AG04449 (cell line): Measurements from ENCODE around the gene MGRN1.

Experiments
- CTCF ChIA-PET: fragments of 350-600 bp; formaldehyde crosslinking; extraction: SDS; loops from one replicate; lab custom pipeline; 2021; ENCODE audit warnings: antibody characterized with exemption; lab: Yijun Ruan, JAX
- POLR2A ChIA-PET: fragments of 400-600, 350-600 bp; formaldehyde crosslinking; extraction: SDS; loops from one replicate; lab custom pipeline; 2020; ENCODE audit warnings: antibody characterized with exemption, inconsistent platforms; lab: Yijun Ruan, JAX
- DNase-seq: peaks from one replicate; pipeline ENCODE4 v3.0.0-alpha.2; 2010; ENCODE audit warnings: low read depth, low spot score
- H3K4me3 ChIP-seq: 2 replicates; pipeline ENCODE4 v1.5.1; 2011; ENCODE audit warnings: low read depth, mild to moderate bottlenecking, control low read depth, low read length
- TF ChIP-seq, protein P1 (sequence below): IDR thresholded peaks from one replicate; pipeline ENCODE4 v1.5.1; 2011; ENCODE audit warnings: mild to moderate bottlenecking, moderate library complexity, low read length, control low read depth, inconsistent platforms; ENCODE audit not compliant: insufficient read depth; ENCODE audit errors: missing control alignments

MGRN1 gene

DNA sequence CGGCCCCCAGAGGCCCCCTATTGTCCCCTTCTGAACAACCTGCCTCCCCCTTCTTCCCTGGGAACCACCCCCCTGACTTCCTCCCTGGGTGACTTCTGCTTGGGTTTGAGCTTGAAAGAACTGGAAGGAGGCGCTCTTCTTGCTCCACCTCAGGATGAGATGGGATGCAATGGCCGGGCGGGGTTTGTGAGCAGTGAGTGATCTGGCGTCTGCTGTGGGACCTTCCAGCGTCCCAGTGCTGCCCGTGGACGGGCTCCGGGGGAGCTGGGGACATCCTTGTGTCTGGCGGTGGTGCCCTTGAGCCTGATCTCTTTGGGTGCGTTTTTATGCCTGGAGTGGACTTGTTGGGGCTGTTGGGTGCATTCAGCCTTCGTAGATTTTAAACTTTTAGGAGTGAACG is 11.6 kb downstream of the MGRN1 start:
- CTCF ChIA-PET: interaction anchor here (0.8 to 4.4 kb wide), 3 partner anchors 11 to 15 kb away, joined by 3 to 40 read pairs (median 4); partner anchors contain the start of gene MGRN1
- TF ChIP-seq, protein P1, sequence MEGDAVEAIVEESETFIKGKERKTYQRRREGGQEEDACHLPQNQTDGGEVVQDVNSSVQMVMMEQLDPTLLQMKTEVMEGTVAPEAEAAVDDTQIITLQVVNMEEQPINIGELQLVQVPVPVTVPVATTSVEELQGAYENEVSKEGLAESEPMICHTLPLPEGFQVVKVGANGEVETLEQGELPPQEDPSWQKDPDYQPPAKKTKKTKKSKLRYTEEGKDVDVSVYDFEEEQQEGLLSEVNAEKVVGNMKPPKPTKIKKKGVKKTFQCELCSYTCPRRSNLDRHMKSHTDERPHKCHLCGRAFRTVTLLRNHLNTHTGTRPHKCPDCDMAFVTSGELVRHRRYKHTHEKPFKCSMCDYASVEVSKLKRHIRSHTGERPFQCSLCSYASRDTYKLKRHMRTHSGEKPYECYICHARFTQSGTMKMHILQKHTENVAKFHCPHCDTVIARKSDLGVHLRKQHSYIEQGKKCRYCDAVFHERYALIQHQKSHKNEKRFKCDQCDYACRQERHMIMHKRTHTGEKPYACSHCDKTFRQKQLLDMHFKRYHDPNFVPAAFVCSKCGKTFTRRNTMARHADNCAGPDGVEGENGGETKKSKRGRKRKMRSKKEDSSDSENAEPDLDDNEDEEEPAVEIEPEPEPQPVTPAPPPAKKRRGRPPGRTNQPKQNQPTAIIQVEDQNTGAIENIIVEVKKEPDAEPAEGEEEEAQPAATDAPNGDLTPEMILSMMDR: no peak
- DNase-seq: no peak
- H3K4me3 ChIP-seq: no peak overlapping the region
- POLR2A ChIA-PET: no interaction called here

DNA sequence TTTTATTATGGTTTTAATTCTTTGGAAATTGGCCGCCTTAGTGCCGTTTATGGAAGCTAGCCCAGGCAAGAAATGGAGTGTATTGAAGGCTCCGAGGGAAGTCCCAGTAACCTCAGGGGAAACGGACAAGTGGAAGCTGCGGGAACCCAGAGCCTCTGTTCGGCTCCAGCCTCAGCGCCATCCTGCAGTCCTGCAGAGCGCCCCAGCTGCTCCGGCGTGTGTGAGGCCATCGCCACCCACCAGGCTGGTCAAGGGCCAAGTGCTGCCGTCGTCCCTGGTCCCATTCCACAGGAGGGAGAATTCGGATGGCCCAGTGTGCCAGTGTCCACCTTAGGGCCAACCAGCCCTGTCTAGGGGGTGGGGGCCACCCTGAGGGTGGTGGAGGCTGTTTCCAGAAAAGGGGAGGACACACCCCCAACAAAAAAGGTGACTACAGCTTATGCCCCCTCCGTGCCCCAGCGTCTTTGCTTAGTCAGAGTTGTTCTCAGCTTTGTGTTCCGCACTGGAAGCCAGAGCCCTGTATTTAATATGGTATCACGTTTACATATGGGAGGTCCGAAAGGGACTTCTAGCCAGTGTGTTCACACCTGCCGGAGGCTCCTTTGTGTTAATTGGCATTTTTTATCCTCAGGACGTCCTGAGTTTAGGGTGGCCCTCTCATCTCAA is 13.0 kb downstream of the MGRN1 start:
- H3K4me3 ChIP-seq: no peak overlapping the region
- TF ChIP-seq, protein P1: no peak
- no peak for DNase-seq
- ChIA-PET POLR2A (interaction anchor here (1.0 kb wide), 1 partner anchor 12 kb away, joined by 4 read pairs; no protein-coding TSS in a partner anchor), CTCF (interaction anchor here (1.0 to 2.8 kb wide), 3 partner anchors 11 to 13 kb away, joined by 3 to 17 read pairs (median 8); partner anchors contain the start of gene MGRN1)

DNA sequence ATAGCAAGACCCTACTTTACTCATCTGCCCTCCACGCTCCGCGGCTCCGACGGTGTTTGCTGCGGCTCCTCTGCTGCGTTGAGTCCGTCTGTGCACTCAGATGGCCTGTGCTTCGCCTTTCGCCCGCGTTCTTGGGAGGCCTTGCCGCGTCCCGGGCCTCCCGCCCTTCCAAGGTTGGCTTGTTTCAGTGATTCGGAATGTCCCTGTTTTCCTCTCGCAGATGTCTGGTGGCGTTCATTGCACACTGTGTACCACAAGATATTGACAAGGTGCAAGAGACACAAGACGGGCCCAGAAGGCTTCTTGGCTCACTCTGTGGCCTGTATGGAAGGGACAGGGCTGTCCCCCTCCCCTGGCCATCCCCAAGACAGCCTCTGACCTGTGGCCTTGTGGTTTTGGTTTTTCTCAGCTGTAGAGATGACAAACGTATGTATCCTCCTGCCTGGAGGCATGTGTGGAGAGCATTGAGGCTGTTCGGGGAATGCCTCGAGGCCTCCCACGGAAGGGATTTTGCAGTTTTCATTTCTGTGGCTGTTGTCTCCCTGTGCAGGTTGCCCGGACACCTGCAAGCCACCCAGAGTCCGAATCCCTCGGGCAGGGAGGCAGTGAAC is 15.4 kb downstream of the MGRN1 start:
- TF ChIP-seq, protein P1: no peak
- ChIA-PET CTCF (no interaction called here), POLR2A (no interaction called here)
- no peak overlapping the region for H3K4me3 ChIP-seq
- no peak for DNase-seq

DNA sequence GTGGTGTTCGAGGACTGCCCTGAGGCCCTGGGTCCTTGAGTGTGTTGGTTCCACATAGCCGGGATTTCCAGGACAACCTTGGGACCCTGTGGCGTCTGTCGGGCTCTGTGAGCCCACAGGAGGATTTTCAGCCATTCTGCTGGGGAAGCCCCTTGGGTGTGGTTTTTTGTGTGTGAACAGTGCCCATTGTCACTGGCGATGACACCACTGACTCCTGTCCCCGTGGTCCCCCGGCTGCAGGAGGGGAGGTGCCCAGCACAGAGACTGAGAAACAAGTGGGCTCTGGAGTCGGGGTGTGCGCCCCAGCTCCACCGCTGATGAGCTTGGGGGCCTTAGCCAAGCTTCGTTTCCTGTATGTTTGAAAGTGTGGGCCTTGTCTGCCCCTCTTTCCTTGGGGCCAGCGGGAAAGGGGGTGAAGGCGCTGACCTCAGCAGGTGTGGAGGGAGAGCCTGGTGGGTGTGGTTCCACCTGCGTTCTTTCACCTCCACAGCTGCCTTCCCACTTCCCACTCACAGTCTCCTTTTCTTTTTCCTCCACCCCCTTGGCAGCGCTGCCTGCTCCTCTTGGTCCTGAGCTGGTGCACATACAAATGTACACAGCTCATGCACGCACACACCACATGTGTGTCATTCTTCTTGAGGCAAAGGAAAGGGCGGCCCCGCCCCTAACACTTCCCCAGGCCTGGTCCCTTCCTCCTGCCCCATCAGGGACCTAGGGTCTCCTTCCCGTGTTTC is 16.1 kb downstream of the MGRN1 start:
- DNase-seq: no peak
- ChIA-PET POLR2A (no interaction called here), CTCF (interaction anchor here (1.0 to 1.4 kb wide), 2 partner anchors 9 to 11 kb away, joined by 3 to 6 read pairs; no protein-coding TSS in a partner anchor)
- H3K4me3 ChIP-seq: no peak overlapping the region
- TF ChIP-seq, protein P1: no peak

DNA sequence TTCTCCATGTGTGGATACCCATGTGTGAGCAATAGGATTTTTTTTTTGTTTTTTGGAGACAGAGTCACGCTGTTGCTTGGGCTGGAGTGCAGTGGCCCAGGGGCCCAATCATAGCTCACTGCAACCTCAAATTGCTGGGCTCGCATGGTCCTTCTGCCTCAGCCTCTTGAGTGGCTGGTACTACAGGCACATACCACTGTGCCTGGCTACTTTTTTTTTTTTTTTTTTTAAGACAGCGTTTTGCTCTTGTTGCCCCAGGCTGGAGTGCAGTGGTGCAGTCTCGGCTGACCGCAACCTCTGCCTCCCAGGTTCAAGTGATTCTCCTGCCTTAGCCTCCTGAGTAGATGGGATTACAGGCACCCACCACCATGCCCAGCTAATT is 16.7 kb downstream of the MGRN1 start:
- POLR2A ChIA-PET: no interaction called here
- H3K4me3 ChIP-seq: no peak overlapping the region
- TF ChIP-seq, protein P1: no peak
- no peak for DNase-seq
- CTCF ChIA-PET: interaction anchor here (1.0 to 1.4 kb wide), 2 partner anchors 9 to 10 kb away, joined by 3 to 6 read pairs; no protein-coding TSS in a partner anchor

DNA sequence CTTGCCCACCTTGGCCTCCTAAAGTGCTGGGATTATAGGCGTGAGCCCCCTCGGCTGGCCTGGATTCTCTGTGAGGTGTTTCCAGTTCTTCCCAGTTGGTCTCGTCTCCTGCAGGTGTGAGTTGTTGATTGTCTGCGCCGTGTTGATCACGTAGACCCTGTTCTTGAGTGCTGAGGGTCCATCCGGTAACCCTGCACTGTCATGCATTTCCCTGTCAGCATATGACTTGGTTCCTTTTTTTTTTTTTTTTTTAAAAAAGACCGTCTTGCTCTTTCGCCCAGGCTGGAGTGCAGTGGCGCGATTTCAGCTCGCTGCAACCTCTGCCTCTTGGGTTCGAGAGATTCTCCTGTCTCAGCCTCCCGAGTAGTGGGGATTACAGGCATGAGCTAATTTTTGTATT is 17.3 kb downstream of the MGRN1 start:
- no peak overlapping the region for H3K4me3 ChIP-seq
- DNase-seq: no peak
- ChIA-PET CTCF (interaction anchor here (1.0 to 1.4 kb wide), 2 partner anchors 8 to 9 kb away, joined by 3 to 6 read pairs; no protein-coding TSS in a partner anchor), POLR2A (no interaction called here)
- TF ChIP-seq, protein P1: no peak
